ENCODE measurements around the gene LRCH1. TPM values are rescaled to one million over a fixed set of nuclear protein-coding genes. Genes with fewer than 3 reads are reported as not detected.

LRCH1 gene
- total RNA-seq, 1 donor from 2014 or later: 2.9 TPM

DNA sequence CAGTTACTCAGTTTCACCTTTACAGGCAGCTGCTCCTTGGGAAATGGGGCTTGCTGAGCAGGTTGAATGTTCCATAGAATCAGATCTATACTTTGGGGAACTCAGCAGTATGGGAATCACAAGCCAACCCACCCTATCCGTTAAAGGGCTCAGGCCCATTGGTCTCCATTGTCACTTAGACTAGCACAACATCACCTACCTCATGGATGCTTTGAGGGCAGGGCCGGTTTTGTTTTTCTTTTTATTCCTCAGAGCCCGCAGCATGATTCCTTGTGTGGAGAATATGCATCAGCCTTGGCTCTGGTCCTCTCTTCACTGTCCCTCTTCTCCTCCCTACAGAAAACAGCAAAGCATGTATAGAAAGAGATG lies 48.0 kb downstream of the LRCH1 start:
- Mint-ChIP-seq H3K27me3 (ENCODE audit: insufficient read depth, low read depth) (no peaks in the 10 kb centered on the region), H3K4me3 (no peak overlapping the region), H3K36me3 (no peaks in the 10 kb centered on the region), H3K4me1 (peaks cover 14% of the 10 kb centered on the region), H3K27ac (no peak overlapping the region), H3K9me3 (no peaks in the 10 kb centered on the region)
- Histone ChIP-seq H4K20me1 (ENCODE audit: low read depth) (no peaks in the 10 kb centered on the region), H3K9me3 (ENCODE audit: low read depth) (no peaks in the 10 kb centered on the region), H2AFZ (replicated peaks) (no peak overlapping the region), H3K27ac (no peak overlapping the region), H3K27me3 (no peaks in the 10 kb centered on the region), H3F3A (ENCODE audit: low read depth) (no peaks in the 10 kb centered on the region), H3K4me3 (no peak overlapping the region), H3K4me2 (no peak overlapping the region), H3K4me1 (peaks cover 10% of the 10 kb centered on the region), H3K36me3 (no peaks in the 10 kb centered on the region), H3K9ac (no peak overlapping the region), H3K79me2 (ENCODE audit: low read depth) (no peaks in the 10 kb centered on the region)
- DNase-seq (ENCODE audit: low spot score): no peak
- TF ChIP-seq EZH2 (IDR thresholded peaks at IDR 0.05) (no peak), EZH2phosphoT487 (IDR thresholded peaks at IDR 0.05) (no peak)
- TF ChIP-seq, protein P1, sequence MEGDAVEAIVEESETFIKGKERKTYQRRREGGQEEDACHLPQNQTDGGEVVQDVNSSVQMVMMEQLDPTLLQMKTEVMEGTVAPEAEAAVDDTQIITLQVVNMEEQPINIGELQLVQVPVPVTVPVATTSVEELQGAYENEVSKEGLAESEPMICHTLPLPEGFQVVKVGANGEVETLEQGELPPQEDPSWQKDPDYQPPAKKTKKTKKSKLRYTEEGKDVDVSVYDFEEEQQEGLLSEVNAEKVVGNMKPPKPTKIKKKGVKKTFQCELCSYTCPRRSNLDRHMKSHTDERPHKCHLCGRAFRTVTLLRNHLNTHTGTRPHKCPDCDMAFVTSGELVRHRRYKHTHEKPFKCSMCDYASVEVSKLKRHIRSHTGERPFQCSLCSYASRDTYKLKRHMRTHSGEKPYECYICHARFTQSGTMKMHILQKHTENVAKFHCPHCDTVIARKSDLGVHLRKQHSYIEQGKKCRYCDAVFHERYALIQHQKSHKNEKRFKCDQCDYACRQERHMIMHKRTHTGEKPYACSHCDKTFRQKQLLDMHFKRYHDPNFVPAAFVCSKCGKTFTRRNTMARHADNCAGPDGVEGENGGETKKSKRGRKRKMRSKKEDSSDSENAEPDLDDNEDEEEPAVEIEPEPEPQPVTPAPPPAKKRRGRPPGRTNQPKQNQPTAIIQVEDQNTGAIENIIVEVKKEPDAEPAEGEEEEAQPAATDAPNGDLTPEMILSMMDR (IDR thresholded peaks at IDR 0.05): no peak

DNA sequence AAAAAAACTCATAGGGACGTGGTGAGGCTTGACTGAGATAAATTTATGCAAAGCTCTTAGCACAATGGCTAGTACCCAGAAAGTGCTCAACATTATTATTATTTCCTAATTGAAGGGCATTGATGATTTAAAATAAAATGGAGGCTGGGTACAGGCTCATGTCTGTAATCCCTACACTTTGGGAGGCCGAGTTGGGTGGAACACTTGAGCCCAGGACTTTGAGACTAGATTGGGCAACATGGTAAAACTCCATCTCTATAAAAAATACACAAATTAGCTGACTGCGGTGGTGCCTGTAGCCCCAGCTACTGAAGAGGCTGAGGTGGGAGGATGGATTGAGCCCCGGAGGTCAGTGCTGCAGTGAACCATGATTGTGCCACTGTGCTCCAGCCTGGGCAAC lies 49.6 kb downstream of the LRCH1 start:
- Mint-ChIP-seq H3K36me3 (no peaks in the 10 kb centered on the region), H3K4me3 (no peak overlapping the region), H3K27ac (no peak overlapping the region), H3K9me3 (no peaks in the 10 kb centered on the region), H3K4me1 (peaks cover 15% of the 10 kb centered on the region), H3K27me3 (ENCODE audit: insufficient read depth, low read depth) (no peaks in the 10 kb centered on the region)
- H3K4me1 ChIP-seq: peaks cover 10% of the 10 kb centered on the region
- H3K36me3 ChIP-seq: no peaks in the 10 kb centered on the region
- no peaks in the 10 kb centered on the region for H3K79me2 ChIP-seq (ENCODE audit: low read depth)
- DNase-seq (ENCODE audit: low spot score): no peak
- H3K27ac ChIP-seq: no peak overlapping the region
- H3K9ac ChIP-seq: no peak overlapping the region
- H3K4me3 ChIP-seq: no peak overlapping the region
- no peaks in the 10 kb centered on the region for H4K20me1 ChIP-seq (ENCODE audit: low read depth)
- TF ChIP-seq, protein P1 (IDR thresholded peaks at IDR 0.05): no peak
- no peak for TF ChIP-seq EZH2 (IDR thresholded peaks at IDR 0.05)
- TF ChIP-seq EZH2phosphoT487 (IDR thresholded peaks at IDR 0.05): no peak
- no peak overlapping the region for H2AFZ ChIP-seq (replicated peaks)
- H3F3A ChIP-seq (ENCODE audit: low read depth): no peaks in the 10 kb centered on the region
- H3K27me3 ChIP-seq: no peaks in the 10 kb centered on the region
- no peak overlapping the region for H3K4me2 ChIP-seq
- no peaks in the 10 kb centered on the region for H3K9me3 ChIP-seq (ENCODE audit: low read depth)

DNA sequence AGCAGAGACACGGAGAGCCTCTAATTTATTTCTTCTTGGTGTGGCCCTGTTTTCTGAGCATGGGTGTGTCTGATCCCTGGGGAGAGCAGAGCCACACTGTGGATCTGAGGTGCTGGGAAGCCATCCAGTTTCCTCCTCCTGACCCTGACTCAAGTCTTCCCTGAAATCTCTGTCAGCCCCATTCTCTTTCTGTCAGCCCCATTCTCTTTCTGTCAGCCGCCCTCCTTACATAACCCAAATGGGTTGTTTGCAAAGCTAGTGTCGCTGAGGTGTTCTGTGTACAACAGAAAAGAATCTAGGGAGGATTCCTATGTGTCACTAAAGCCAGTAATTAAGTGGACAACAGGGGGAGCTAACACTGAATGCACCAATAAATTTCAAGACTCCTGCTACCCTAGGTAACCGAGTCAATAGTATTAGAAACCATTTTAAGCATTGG lies 50.2 kb downstream of the LRCH1 start:
- DNase-seq (ENCODE audit: low spot score): peak; percentile 30
- Histone ChIP-seq H3F3A (ENCODE audit: low read depth) (no peaks in the 10 kb centered on the region), H3K27me3 (no peaks in the 10 kb centered on the region), H3K79me2 (ENCODE audit: low read depth) (no peaks in the 10 kb centered on the region), H3K9me3 (ENCODE audit: low read depth) (no peaks in the 10 kb centered on the region), H3K9ac (no peak overlapping the region), H3K27ac (no peak overlapping the region), H3K4me1 (peaks cover 10% of the 10 kb centered on the region), H3K36me3 (no peaks in the 10 kb centered on the region), H2AFZ (replicated peaks) (no peak overlapping the region), H4K20me1 (ENCODE audit: low read depth) (no peaks in the 10 kb centered on the region), H3K4me2 (no peak overlapping the region), H3K4me3 (no peak overlapping the region)
- Mint-ChIP-seq H3K4me1 (peaks cover 17% of the 10 kb centered on the region), H3K4me3 (no peak overlapping the region), H3K27me3 (ENCODE audit: insufficient read depth, low read depth) (no peaks in the 10 kb centered on the region), H3K9me3 (no peaks in the 10 kb centered on the region), H3K36me3 (no peaks in the 10 kb centered on the region), H3K27ac (no peak overlapping the region)
- no peak for TF ChIP-seq EZH2 (IDR thresholded peaks at IDR 0.05)
- TF ChIP-seq, protein P1 (IDR thresholded peaks at IDR 0.05): peak; percentile 50
- no peak for TF ChIP-seq EZH2phosphoT487 (IDR thresholded peaks at IDR 0.05)
